Stimulated activated naive B cell treated with anti-CD40 and anti-IgM and Interleukin-4, amounts not matched to agents 10 μg/mL and 1 μg/mL and 100 μg/mL, for 72 hours (primary cell): ENCODE results near the gene IFNA16.
"Not testable (repeated sequence)": the region's sequence is repeated elsewhere in the genome, so short reads cannot be mapped to it uniquely, and the experiment has no call there.

Experiments used
- ATAC-seq, 2 donors: fragments of 150-1000 bp; cut with Tn5 transposase; replicated peaks; 2 replicates each; pipeline ENCODE4 v1.10.0; 2021; ENCODE audit warnings: moderate library complexity in 1 of 2
- DNase-seq: peaks from one replicate; pipeline ENCODE4 v3.0.0; 2021
- H3K27ac Mint-ChIP-seq: one replicate; pipeline ENCODE4 v1.8.0; 2022; ENCODE audit warnings: mild to moderate bottlenecking, mixed read lengths
- H3K27me3 Mint-ChIP-seq, 2 donors: one replicate each; pipeline ENCODE4 v1.8.0; 2022; ENCODE audit warnings: mixed read lengths in 2 of 2
- H3K36me3 Mint-ChIP-seq, 2 donors: one replicate each; pipeline ENCODE4 v1.8.0; 2022; ENCODE audit warnings: mixed read lengths in 2 of 2, mild to moderate bottlenecking in 1 of 2
- H3K4me1 Mint-ChIP-seq, 2 donors: one replicate each; pipeline ENCODE4 v1.8.0; 2022; ENCODE audit warnings: mixed read lengths in 2 of 2, mild to moderate bottlenecking in 1 of 2
- H3K4me3 Mint-ChIP-seq, 2 donors: one replicate each; pipeline ENCODE4 v1.8.0; 2022; ENCODE audit warnings: mild to moderate bottlenecking in 2 of 2, mixed read lengths in 2 of 2, moderate library complexity in 1 of 2
- H3K9me3 Mint-ChIP-seq, 2 donors: one replicate each; pipeline ENCODE4 v1.8.0; 2022; ENCODE audit warnings: mixed read lengths in 2 of 2, mild to moderate bottlenecking in 1 of 2

Gene IFNA16

GRCh38 chr9:21166560-21166959, 50.6 kb downstream of the IFNA16 start, which contains the start of gene IFNA21:
Gene IFNA21 (minus strand): TSS chr9:21166660. CDS start chr9:21166612, 48 bp downstream.
- H3K9me3 Mint-ChIP-seq, H3K4me3 Mint-ChIP-seq, H3K27ac Mint-ChIP-seq, H3K36me3 Mint-ChIP-seq, DNase-seq, H3K27me3 Mint-ChIP-seq, H3K4me1 Mint-ChIP-seq, ATAC-seq: not testable (repeated sequence)
